Activated T-cell treated with anti-CD3 and anti-CD28 coated beads, Interleukin-2, amount 50 U/mL, for 72 hours (primary cell): ENCODE results near the gene CCDC71. TPM values are rescaled to one million over a fixed set of nuclear protein-coding genes. Genes with fewer than 3 reads are reported as not detected.
A peak's percentile ranks its signal among the peaks of the same experiment; 100 is the strongest.

ENCODE experiments used
- ATAC-seq, 2 donors: fragments of 150-1000 bp; cut with Tn5 transposase; replicated peaks in 1 of 2; 2 replicates each; pipeline ENCODE4 v1.10.0; 2021; ENCODE audit warnings: moderate library complexity in 2 of 2, mild to moderate bottlenecking in 1 of 2
- DNase-seq, 2 donors: peaks; one replicate each; pipeline ENCODE4 v3.0.0; 2021 to 2022; ENCODE audit warnings: mixed read lengths in 1 of 2
- H3K27ac Mint-ChIP-seq: one replicate; pipeline ENCODE4 v1.8.0; 2022; ENCODE audit warnings: mild to moderate bottlenecking, moderate library complexity, mixed read lengths
- H3K27me3 Mint-ChIP-seq: one replicate; pipeline ENCODE4 v1.8.0; 2022; ENCODE audit warnings: low read depth, mixed read lengths
- H3K36me3 Mint-ChIP-seq, 2 donors: one replicate each; pipeline ENCODE4 v1.8.0; 2022; ENCODE audit warnings: mixed read lengths in 2 of 2, mild to moderate bottlenecking in 1 of 2; ENCODE audit not compliant: insufficient read depth in 2 of 2
- H3K4me1 Mint-ChIP-seq: one replicate; pipeline ENCODE4 v1.8.0; 2022; ENCODE audit warnings: low read depth, mixed read lengths
- H3K4me3 Mint-ChIP-seq, 2 donors: one replicate each; pipeline ENCODE4 v1.8.0; 2022; ENCODE audit warnings: mild to moderate bottlenecking in 2 of 2, mixed read lengths in 2 of 2, moderate library complexity in 2 of 2
- H3K9me3 Mint-ChIP-seq, 2 donors: one replicate each; pipeline ENCODE4 v1.8.0; 2022; ENCODE audit warnings: mixed read lengths in 2 of 2
- total RNA-seq, 2 donors: library from RNA; stranded (reverse); gene quantifications; one replicate each; pipeline ENCODE4 v1.2.3, GENCODE V29; 2022

CCDC71 gene
- total RNA-seq, 2 donors from 2014 or later, result 15.7 to 16.8 TPM

DNA sequence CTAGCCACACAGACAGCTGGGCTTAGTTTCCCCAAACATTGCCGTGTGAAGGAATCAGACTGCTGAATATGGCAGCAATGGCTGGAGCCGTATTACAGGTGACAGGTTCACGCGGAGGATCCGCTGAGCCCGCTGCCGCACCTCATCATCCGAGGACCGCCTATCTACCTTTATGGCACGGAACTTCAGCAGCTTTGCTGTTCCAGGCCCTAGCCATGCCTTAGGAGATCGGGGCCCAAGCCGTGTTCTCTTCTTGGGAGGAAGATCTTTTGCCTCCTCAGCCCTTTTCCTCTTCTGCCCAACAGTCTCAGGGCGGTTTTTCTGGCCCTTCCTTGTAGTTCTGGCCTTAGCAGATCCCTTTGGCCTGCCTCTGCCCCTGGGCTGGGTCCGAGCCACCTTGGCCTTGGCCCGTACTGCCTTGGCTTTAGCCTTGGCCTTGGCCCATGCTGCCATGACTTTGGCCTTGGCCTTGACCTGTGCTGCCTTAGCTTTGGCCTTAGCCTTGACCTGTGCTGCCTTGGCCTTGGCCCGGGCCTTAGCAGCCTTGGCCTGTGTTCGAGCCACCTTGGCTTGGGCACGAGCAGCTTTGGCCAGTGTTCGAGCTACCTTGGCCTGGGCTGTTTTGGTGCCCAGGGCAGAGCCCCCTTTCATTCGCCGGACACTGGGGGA lies 3.2 kb downstream of the CCDC71 start:
- no peak for DNase-seq
- Mint-ChIP-seq H3K27me3 (no peaks in the 10 kb centered on the region), H3K9me3 (no peaks in the 10 kb centered on the region), H3K27ac (no peak overlapping the region), H3K36me3 (peaks cover 6 to 10% of the 10 kb centered on the region in 2 donors), H3K4me3 (peak overlapping the region in 1 of 2 donors; percentile 17), H3K4me1 (peaks cover 53% of the 10 kb centered on the region)
- no peak for ATAC-seq

DNA sequence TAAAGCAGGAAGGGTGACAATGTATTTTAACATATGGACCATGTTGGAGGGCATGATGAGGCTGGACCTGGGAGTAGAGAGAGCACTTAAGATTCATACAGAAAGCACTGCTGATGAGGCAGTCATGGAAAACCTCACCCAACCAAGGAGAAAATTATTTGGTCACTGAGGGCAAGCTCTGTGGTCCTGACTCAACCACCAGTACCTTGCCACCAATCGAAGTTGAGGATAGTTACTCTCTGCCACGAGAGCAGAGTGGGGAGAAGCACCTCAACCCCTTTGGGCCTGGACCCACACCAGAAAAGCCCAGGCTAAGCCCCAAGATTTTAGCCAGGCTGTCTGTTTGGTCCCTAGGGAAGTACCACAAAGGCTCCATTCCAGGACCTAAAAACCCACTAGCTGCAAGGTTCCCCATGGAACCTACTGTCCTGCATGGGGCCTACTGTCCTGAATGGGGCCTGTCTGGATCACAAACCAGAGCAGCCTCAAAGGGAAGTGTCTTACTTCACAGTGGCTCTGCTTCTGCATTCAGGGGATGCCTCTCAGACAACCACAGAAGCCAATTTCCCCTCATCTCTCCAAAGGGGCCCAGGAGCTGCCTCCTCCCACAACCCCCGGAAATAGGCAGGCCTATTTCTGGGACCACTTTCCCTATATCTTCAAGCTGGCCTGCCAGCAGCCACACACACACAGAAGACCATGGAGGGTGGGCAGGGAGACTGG lies 4.2 kb downstream of the CCDC71 start:
- DNase-seq (peak in 1 of 2 donors; percentile 42), ATAC-seq (peak; percentile 37 to 60)
- Mint-ChIP-seq H3K27ac (no peak overlapping the region), H3K9me3 (no peaks in the 10 kb centered on the region), H3K36me3 (peaks cover 6 to 10% of the 10 kb centered on the region in 2 donors), H3K27me3 (no peaks in the 10 kb centered on the region), H3K4me3 (peak overlapping the region in 1 of 2 donors; percentile 48), H3K4me1 (peaks cover 52% of the 10 kb centered on the region)

DNA sequence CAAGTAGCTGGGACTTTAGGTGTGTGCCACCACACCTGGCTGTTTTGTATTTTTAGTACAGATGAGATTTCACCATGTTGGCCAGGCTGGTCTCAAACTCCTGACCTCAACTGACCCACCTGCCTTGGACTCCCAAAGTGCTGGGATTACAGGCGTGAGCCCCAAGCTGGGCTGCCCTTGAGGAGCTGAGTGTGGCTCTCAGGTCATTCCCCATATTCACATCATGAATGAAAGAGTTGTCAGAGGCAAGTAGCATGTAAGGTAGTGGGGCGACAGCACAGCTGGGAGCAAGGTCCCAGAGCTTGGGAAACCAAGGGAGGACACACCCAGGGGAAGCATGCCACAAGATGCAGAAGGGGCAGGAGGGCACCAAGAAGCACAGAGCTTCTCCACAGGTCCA lies 4.9 kb downstream of the CCDC71 start:
- H3K27ac Mint-ChIP-seq, result peak overlapping the region; percentile 34

DNA sequence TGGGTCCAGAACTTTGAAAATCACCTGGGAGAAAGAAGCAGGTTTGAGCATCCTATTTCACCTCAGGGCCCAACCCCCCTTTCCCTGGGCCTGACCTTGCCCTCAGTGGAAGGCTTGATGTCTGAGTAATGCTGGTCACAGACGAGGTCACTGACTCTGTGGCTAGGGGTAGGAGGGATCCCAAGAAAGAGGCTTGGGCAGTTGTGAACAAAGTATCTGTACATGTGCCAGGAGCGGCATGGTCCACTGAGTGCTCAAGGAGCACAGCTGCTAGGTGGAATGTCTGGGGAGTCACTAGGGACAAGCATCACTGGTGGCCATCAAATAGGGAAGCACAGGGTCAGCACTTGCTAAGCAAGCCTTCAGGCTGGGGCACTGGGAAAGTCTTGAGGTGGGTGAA lies 7.3 kb downstream of the CCDC71 start:
- Mint-ChIP-seq H3K4me1 (peaks cover 25% of the 10 kb centered on the region), H3K27me3 (no peaks in the 10 kb centered on the region), H3K4me3 (no peak overlapping the region), H3K36me3 (peaks cover 0 to 4% of the 10 kb centered on the region in 2 donors), H3K9me3 (no peaks in the 10 kb centered on the region), H3K27ac (no peak overlapping the region)
- no peak for ATAC-seq
- no peak for DNase-seq

More for the DNA sequence above, 4.9 kb downstream of the CCDC71 start:
- peaks cover 5 to 10% of the 10 kb centered on the region in 2 donors for H3K36me3 Mint-ChIP-seq
- DNase-seq (no peak), ATAC-seq (no peak)
- peak overlapping the region in 1 of 2 donors; percentile 24 for H3K4me3 Mint-ChIP-seq
- no peaks in the 10 kb centered on the region for H3K27me3 Mint-ChIP-seq
- peaks cover 44% of the 10 kb centered on the region for H3K4me1 Mint-ChIP-seq
- H3K9me3 Mint-ChIP-seq, result no peaks in the 10 kb centered on the region

DNA sequence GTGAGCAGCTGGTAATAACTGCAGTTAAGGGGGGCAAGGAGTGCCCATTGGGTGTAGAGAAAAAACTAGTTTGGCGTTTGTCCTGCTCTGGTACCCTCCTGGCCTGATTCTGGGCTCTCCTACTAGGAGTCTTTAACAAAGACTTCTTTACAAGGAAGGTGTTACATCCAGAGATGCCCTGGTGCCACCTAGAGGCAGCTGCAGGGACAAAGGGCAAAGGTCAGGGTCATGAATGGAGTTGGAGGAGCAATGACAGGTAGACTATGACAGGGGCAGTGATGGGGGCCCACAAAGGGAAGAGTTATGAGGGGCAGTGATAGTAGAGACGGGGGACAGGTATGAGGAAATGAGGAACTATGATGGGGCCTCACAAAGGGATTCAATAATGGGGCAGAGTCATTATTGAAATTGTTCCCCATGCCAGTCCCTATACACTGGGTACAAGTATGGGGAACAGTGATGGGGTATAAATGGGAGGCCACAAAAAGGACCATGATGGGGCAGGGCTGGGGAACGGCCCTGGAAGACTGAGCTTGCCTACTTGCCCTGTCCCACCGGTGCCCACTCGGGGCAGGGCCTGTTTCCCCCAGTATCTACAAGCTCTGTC lies 7.9 kb downstream of the CCDC71 start:
- ATAC-seq (peak; percentile 67 to 68), DNase-seq (peak; percentile 59 to 76)
- H3K36me3 Mint-ChIP-seq, result no peaks in the 10 kb centered on the region
- no peak overlapping the region for H3K4me3 Mint-ChIP-seq
- H3K4me1 Mint-ChIP-seq, result peaks cover 19% of the 10 kb centered on the region
- H3K27me3 Mint-ChIP-seq, result no peaks in the 10 kb centered on the region
- no peak overlapping the region for H3K27ac Mint-ChIP-seq
- no peaks in the 10 kb centered on the region for H3K9me3 Mint-ChIP-seq

DNA sequence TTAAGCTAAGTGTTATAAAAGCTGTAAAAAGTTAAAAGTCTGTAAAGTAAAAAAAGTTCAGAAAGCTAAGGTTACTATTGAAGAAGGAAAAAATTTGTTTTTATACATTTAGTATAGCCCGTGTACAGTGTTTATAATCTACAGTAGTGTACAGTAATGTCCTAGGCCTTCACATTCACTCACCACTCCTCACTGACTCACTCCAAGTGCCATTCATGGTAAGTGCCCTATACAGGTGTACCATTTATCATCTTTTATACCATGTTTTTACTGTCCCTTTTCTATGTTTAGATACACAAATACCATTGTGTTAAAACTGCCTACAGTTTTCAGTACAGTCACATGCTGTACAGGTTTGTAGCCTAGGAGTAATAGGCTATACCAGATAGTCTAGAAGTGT lies 8.8 kb downstream of the CCDC71 start:
- no peak for DNase-seq
- Mint-ChIP-seq H3K27ac (no peak overlapping the region), H3K9me3 (no peaks in the 10 kb centered on the region), H3K4me3 (no peak overlapping the region), H3K4me1 (peaks cover 12% of the 10 kb centered on the region), H3K36me3 (no peaks in the 10 kb centered on the region), H3K27me3 (no peaks in the 10 kb centered on the region)
- ATAC-seq, result no peak

DNA sequence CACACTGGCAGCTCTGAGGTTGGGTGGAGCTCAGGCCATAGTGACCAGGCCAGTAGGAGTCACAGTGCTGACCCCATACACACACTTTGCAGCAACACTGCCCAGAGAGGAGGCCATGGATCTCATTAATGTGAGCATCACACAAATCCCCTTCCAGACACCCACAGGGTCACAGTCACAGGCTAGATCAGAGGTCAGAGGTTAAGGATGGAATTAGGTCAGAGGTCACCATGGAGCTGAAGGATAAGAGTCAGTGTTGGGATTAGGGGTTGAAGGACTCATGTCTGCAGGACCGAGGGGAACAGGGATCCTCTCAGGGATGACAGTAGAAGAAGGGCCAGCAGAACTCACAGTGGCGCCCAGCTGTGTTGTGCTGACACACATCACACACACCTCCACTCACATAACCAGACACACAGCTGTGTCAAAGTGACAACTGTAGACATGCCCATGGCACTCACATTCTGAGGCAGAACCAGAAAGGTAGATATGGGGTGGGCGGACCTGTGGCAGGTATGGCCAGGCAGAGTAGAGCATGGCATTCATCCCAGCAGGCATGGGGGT lies 12.7 kb downstream of the CCDC71 start:
- ATAC-seq (no peak), DNase-seq (no peak)
- H3K4me3 Mint-ChIP-seq, result no peak overlapping the region
- no peaks in the 10 kb centered on the region for H3K27me3 Mint-ChIP-seq
- no peaks in the 10 kb centered on the region for H3K36me3 Mint-ChIP-seq
- H3K27ac Mint-ChIP-seq, result no peak overlapping the region
- no peaks in the 10 kb centered on the region for H3K9me3 Mint-ChIP-seq
- peaks cover 4% of the 10 kb centered on the region for H3K4me1 Mint-ChIP-seq

DNA sequence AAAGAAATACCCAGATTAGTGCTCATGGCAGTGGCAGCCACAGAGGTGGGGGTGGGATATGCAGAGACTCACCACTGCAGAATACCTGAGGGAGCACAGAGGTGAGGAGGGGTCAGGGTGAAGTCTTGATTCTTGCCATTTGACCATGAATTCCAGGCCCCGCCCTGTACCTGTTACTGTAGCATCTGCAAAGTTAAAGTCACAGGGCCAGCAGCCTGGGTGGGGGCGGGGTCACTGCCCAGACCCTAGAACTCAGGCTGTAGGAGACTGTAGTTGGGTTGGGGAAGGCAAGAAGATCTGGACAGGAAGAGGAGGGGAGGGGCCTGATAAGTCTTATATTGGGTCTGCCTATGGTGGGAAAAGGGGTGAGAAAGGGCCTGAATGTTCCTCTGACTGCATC lies 14.5 kb downstream of the CCDC71 start:
- H3K4me3 Mint-ChIP-seq, result no peak overlapping the region
- no peaks in the 10 kb centered on the region for H3K4me1 Mint-ChIP-seq
- H3K27me3 Mint-ChIP-seq, result no peaks in the 10 kb centered on the region
- no peak overlapping the region for H3K27ac Mint-ChIP-seq
- ATAC-seq (no peak), DNase-seq (no peak)
- H3K36me3 Mint-ChIP-seq, result no peaks in the 10 kb centered on the region
- H3K9me3 Mint-ChIP-seq, result no peaks in the 10 kb centered on the region

DNA sequence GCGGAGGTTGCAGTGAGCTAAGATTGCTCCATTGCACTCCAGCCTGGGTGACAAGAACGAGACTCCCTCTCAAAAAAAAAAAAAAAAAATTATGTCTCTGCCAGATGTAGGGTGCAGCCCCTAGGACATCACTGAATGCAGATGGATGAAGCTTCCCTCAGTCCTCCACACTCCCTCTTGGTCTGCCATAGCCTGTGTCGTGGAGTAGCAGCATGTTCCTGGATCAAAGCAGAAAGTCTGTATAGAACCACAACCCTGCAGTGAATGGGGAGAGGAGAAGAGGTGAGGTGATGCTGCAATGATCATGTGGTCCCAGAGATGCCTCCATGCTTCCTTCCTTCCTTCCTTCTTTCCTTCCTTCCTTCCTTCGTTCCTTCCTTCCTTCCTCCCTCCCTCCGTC lies 18.0 kb downstream of the CCDC71 start:
- no peaks in the 10 kb centered on the region for H3K27me3 Mint-ChIP-seq
- H3K9me3 Mint-ChIP-seq, result no peaks in the 10 kb centered on the region
- no peak overlapping the region for H3K27ac Mint-ChIP-seq
- H3K4me1 Mint-ChIP-seq, result no peaks in the 10 kb centered on the region
- H3K4me3 Mint-ChIP-seq, result no peak overlapping the region
- no peaks in the 10 kb centered on the region for H3K36me3 Mint-ChIP-seq
- ATAC-seq (no peak), DNase-seq (no peak)

DNA sequence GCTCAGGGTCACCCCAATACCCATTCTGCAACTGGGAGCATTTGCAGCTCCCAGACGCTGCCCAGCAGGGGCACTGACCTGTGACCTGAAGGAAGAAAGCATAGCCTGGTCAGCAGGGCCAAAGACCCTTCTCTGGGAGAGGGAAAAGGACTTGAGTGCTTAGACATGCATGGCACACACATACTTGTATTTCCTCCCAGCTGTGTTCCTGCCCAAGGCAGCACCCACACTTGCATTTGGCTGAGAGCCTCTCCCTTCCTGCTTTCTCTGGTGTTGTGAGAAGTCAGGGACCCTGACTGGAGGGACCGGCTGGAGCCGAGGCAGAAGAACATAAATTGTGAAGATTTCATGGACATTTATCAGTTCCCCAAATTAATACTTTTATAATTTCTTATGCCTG lies 26.1 kb downstream of the CCDC71 start:
- H3K9me3 Mint-ChIP-seq, result peaks cover 0 to 3% of the 10 kb centered on the region in 2 donors
- H3K36me3 Mint-ChIP-seq, result no peaks in the 10 kb centered on the region
- no peak overlapping the region for H3K4me3 Mint-ChIP-seq
- no peak overlapping the region for H3K27ac Mint-ChIP-seq
- ATAC-seq (no peak), DNase-seq (no peak)
- H3K27me3 Mint-ChIP-seq, result no peaks in the 10 kb centered on the region
- no peaks in the 10 kb centered on the region for H3K4me1 Mint-ChIP-seq

DNA sequence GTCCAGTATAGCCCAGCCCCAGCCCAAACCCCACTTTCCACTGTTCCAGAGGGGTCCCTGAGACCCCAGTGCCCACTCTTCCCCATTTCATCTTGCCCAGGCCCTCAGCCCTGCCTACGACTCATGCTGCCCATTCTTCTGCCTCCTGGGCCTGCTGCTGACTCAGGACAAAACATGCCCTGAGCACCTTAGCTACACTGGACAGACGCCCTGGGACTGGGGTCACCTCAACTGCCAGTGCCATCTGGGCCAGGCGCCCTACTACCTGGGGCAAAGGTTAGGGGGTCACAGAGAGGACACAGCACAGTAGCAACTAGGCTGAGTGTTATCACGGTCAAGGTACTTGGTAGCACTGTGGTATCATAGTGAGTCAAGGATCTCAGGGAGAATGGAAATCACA lies 30.6 kb downstream of the CCDC71 start:
- peaks cover 7% of the 10 kb centered on the region for H3K4me1 Mint-ChIP-seq
- H3K27me3 Mint-ChIP-seq, result peaks cover 12% of the 10 kb centered on the region
- DNase-seq (no peak), ATAC-seq (no peak)
- no peak overlapping the region for H3K27ac Mint-ChIP-seq
- H3K9me3 Mint-ChIP-seq, result no peaks in the 10 kb centered on the region
- H3K36me3 Mint-ChIP-seq, result no peaks in the 10 kb centered on the region
- no peak overlapping the region for H3K4me3 Mint-ChIP-seq

DNA sequence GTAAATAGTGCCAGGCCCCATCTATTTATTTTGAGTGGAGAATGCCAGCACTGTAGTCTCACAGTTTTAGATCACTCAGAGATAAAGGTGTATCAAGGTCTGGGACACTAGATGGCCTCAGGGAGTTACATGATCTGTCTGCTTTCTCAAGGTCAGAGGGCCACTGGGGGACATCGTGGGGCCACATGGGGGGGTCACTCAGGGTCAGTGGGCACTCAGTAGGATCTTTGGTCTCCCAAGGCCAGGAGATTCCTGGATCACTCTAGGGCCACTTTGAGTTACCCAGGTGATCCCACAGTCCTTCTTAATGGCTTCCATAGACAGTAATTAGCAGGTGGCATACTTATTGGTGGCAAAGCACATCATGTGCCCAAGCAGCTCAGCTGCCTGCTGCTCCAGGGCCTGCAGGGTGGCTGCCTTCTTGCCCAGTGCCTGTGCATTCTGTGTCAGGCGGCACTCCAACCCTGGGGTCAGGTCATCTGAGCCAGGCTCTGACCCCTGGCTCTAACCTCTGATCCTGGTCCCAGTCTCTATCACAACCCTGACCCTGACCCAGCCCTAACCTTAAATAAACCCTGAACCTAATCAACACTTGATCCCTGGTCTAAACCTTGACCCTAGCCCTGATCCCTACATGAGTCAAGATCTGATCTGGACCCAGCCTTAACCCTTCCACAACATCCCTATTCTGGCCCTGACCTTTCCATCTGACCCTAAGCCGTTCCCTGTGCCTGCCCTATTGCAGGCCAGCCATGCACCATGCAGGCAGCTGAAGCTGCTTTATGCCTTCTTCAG lies 31.5 kb downstream of the CCDC71 start:
- ATAC-seq (no peak), DNase-seq (no peak)
- no peaks in the 10 kb centered on the region for H3K36me3 Mint-ChIP-seq
- no peak overlapping the region for H3K4me3 Mint-ChIP-seq
- peaks cover 7% of the 10 kb centered on the region for H3K4me1 Mint-ChIP-seq
- no peak overlapping the region for H3K27ac Mint-ChIP-seq
- H3K9me3 Mint-ChIP-seq, result no peaks in the 10 kb centered on the region
- peaks cover 12% of the 10 kb centered on the region for H3K27me3 Mint-ChIP-seq
